Fibroblast of skin of left quadriceps (primary cell): ENCODE results near the gene SEL1L.
"Not testable (repeated sequence)": the region's sequence is repeated elsewhere in the genome, so short reads cannot be mapped to it uniquely, and the experiment has no call there.

Experiments used
- DNase-seq, 2 experiments: peaks; one replicate each; pipeline ENCODE4 v3.0.0-alpha.2; 2013; ENCODE audit warnings: low read depth in 2 of 2

SEL1L gene

DNA sequence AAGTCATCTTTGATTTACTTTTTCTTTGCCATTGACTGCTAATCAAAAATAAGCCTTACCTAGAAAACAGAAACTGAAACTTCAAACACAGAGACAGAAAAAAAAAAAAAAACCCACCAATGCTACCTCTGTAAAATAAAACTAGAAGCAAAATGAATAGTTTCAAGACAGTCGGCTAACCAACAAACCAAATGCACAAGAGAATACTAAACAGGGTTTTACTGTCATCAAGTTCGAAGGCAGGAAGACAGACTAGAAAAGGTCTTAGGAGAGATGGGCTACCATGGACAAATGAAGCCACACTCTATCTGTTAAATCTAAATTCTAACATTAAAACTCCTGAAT, 59.5 kb downstream of the SEL1L start:
- no peak for DNase-seq

DNA sequence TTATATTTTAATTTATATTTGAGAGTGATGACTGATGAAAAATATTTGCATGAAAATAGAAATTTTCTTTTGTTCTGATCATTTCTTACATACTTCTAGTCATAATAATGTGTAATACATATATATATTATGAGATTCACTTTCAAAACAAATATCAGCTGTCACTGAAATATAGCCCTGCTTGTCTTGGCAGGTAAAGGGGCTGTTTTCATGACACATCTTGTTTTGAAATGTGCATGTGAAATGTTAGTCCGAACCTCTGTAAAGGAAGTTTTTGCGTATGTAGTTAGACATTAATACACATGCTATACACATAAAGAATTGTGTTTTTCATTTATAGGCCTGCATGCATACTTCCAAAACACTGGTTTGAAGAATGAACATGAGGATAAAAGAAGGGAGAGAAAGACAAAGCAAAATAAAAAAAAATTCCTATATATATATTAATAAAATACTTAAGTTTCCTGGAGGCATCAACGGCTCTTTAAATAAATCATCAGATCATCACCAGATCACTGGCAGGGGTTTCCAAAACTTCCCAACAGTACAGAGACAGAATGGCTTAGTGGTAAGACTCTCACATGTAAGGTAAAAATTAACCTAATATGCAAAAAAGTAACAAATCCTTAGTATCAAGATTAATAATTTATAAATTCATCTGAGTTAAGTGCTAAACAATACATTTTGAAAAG, 60.1 kb downstream of the SEL1L start:
- DNase-seq = no peak

GRCh38 chr14:81472096-81472800, 61.4 kb downstream of the SEL1L start:
- DNase-seq = no peak

DNA sequence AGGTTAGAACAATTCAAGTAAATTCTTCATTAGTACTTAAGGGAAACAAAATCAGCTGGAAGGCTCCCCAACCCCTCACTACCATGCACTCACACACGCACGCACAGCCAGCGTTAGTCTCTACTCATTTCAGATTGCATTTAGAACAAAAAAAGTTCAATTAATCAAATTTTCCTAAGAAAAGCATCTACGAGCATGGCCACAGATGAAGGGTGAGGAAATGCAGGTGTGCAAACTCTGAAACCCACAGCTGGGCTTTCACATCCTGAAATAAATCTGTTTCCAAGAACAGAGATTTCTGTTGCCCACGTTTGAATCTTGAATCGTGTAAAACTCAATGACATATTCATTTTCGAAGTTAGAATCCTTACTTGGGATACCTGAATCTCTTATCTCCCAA, 62.6 kb downstream of the SEL1L start:
- DNase-seq = no peak

GRCh38 chr14:81470557-81470826, 63.2 kb downstream of the SEL1L start:
- DNase-seq = not testable (repeated sequence)

DNA sequence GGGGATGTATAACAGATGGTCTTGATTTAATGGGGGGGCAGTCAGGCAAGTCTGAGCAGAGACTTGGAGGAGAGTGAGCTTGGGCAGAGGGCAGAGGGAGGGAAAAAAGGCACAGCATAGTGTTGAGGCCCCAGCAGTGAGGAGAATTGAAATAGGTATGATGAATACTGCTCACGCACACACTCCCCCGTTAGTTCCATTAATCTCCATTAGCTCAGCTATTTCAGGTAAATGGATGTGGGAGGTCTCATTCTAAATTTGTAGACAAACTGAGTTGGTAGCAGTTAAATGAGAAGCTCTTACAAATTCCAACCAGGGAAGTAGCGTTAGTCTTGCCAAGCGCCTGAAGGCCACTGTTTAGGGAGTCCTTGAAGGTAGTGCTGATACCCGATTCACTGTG, 66.8 kb downstream of the SEL1L start:
- DNase-seq = no peak

DNA sequence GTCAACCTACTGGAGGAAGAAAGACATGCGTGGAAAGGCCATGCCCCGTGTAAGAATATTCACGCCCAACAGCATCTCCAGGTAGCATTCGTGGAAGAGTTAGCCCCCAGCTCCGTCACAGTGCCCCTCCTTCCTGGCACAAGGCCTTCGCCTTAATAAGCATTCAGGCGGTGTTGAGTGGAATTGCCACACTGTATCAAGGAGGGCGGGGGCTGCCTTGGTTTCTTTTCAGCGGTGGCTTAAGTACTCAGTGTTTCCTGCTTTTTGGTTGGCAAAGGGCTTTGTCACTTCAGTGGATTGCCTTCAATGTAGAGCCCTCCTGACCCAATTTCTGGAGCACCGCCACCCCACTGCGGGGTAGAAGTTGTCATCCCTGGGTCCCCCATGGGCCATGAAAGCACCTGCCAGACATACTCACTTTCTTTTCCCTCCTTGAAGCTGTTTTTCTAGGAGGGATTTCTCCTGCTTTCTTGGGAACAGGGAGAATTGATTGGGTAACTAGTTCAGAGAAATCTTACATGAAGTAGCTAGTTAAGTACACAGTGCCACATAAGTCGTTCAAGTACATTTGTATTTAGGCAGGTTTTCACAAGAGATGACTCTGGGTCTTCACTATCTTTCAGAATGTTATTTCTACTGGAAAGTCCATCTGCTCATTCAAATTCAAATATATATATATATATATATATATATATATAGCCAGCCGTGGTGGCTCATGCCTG, 68.0 kb downstream of the SEL1L start:
- no peak for DNase-seq

DNA sequence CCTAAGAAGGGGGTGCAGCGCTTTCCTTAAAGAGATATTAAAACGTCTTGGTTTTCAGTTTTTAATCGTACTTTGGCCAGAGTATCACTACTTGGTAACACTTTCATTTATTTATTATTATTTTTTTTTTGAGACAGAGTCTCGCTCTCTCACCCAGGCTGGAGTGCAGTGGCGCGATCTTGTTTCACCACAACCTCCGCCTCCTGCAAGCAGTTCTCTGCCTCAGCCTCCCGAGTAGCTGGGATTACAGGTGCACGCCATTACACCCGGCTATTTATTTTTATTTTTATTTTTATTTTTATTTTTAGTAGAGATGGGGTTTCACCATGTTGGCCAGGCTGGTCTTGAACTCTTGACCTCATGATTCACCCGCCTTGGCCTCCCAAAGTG, 68.7 kb downstream of the SEL1L start:
- not testable (repeated sequence) for DNase-seq

GRCh38 chr14:81464253-81465002, 69.2 kb downstream of the SEL1L start:
- peak; percentile 30 to 35 for DNase-seq

- DNase-seq = not testable (repeated sequence)
Measured at GRCh38 chr14:81462356-81462755, 71.3 kb downstream of the SEL1L start.

DNA sequence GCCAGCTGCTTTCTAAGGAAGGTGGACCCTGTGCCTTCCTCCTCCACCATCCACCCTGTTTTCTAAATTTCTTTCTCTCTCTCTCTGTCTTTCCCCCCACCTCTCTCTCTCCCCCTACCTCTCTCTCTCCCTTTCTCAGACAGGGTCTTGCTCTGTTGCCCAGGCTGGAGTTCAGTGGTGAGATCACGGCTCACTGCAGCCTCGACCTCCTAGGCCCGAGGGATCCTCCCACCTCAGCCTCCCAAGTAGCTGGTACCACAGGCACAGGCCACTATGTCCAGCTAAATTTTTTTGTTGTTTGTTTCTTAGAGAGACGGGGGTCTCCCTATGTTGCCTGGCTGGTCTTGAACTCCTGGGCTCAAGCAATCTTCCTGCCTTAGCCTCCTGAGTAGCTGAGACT, 73.7 kb downstream of the SEL1L start:
- no peak for DNase-seq

GRCh38 chr14:81458352-81458751, 75.3 kb downstream of the SEL1L start:
- no peak for DNase-seq

- no peak for DNase-seq
Measured at GRCh38 chr14:81455390-81455789, 78.3 kb downstream of the SEL1L start.

- DNase-seq = no peak
Measured at GRCh38 chr14:81454572-81455218, 79.0 kb downstream of the SEL1L start.

DNA sequence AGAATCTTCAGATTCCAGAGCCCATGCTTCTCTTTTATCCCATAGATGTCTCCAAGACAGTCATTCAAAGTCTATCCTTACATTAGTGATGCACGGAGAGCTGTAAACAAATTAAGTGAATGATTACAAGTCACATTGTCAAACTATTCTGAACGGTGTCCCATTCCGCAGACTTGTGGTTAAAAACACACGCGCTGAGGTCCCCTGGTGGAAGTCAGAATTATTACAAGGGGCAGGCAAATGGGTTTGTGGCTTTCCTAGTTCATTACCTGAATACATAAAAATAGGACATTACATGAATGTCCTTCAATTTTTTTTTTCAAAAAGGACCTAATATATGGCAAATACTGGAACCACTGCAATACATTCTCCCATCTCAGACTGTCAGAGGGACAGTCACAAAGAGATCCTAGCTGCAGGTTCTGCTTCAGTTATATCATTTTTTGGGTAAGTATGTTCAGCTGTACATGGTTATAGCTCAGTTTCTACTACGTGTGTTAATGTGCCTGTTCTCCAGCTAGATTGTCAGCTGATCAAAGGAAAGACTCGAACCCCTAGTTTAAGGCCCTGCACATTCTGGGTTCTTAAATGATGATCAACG, 80.4 kb downstream of the SEL1L start:
- peak; percentile 20 to 24 for DNase-seq

GRCh38 chr14:81452341-81453133, 81.1 kb downstream of the SEL1L start:
- no peak for DNase-seq

GRCh38 chr14:81450976-81451375, 82.7 kb downstream of the SEL1L start:
- no peak for DNase-seq

GRCh38 chr14:81450100-81450531, 83.5 kb downstream of the SEL1L start:
- DNase-seq = no peak

DNA sequence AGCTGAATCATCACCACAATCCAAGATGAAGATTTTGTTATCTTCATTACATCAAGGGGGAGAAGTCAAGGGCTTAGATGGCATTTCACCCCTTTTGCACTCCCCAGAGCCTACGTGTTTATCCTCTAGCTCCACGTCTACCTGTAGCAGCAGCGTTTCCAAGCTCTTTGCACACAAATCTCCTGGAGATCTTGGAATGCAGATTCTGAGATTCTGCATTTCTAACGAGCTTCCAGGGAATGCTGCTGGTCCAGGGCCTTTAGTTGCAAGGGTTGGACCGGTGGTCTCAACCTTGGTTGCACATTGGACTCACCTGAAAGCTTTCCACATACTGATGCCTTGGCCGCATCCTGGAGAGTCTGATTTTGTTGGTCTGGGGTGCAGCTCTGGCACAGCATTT, 84.1 kb downstream of the SEL1L start:
- DNase-seq = no peak

DNA sequence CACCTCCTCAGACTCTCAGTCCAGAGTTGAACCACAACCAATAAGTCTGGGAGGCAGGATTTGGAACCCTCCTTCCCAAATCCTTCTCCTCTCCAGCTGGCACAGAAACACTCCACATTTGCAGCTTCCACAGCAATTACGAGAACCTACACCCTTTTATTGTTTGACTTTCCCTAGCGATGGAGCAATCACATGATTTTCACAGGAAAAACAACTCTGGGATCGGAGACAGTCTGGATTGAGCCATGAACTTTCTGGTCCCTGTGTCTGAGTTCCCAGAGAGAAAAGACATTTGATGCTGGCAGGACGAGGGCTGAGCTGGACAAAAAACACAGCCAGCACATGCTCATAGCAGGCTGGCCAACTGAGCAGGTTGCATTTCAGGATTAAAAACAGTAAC, 84.5 kb downstream of the SEL1L start:
- DNase-seq = no peak
